Endothelial cell of umbilical vein (primary cell): ENCODE results near the gene CEBPG. TPM values are rescaled to one million over a fixed set of nuclear protein-coding genes. Genes with fewer than 3 reads are reported as not detected.

Experiments used
- BruUV-seq: library from RNA; stranded (reverse); fragments of 400-500 nt; replicated peaks from 2 replicates; lab custom pipeline; 2021; lab: Mats Ljungman, UMichigan
- CTCF ChIA-PET: fragments of 300-600, 350-600 bp; sonication (Branson Sonifier 250); formaldehyde crosslinking; loops from one replicate; lab custom pipeline; 2021; ENCODE audit warnings: antibody characterized with exemption, inconsistent platforms; lab: Charles Lee
- POLR2A ChIA-PET: fragments of 300-600, 350-600 bp; sonication (Branson Sonifier 250); formaldehyde crosslinking; loops from one replicate; lab custom pipeline; 2021; ENCODE audit warnings: antibody characterized with exemption, inconsistent platforms; lab: Charles Lee
- DNase-seq: peaks from one replicate; pipeline ENCODE4 v3.0.0-alpha.2; 2011; ENCODE audit warnings: low read depth, low spot score
- FAIRE-seq: peaks from 2 replicates; lab custom pipeline; 2011; peaks lifted over from hg19 to GRCh38; lab: Jason Lieb, UNC
- H2AFZ ChIP-seq: 2 replicates; pipeline ENCODE4 v1.6.0; 2012; ENCODE audit warnings: low read depth, low read length, control low read depth, inconsistent platforms
- H3K27ac ChIP-seq: 2 replicates; pipeline ENCODE4 v1.5.1; 2011; ENCODE audit warnings: low read depth, mild to moderate bottlenecking, control low read depth, low read length, moderate library complexity; ENCODE audit not compliant: insufficient read depth
- H3K27me3 ChIP-seq, 2 experiments: 2 replicates each; pipeline versions ENCODE4 v1.6.0 to v1.6.1; 2011; ENCODE audit warnings: low read length in 2 of 2, mixed read lengths in 1 of 2; ENCODE audit not compliant: control insufficient read depth in 2 of 2, insufficient read depth in 2 of 2
- H3K36me3 ChIP-seq, 2 experiments: 2 replicates in 1 of 2; 3 replicates in 1 of 2; pipeline ENCODE4 v1.5.1; 2011; ENCODE audit warnings: low read length in 2 of 2, mild to moderate bottlenecking in 1 of 2, moderate library complexity in 1 of 2; ENCODE audit not compliant: control insufficient read depth in 2 of 2, insufficient read depth in 2 of 2; ENCODE audit errors: extremely low read depth in 1 of 2
- H3K4me1 ChIP-seq: 3 replicates; pipeline ENCODE4 v1.5.1; 2011; ENCODE audit warnings: mild to moderate bottlenecking, low read length; ENCODE audit not compliant: control insufficient read depth, insufficient read depth; ENCODE audit errors: extremely low read depth
- H3K4me2 ChIP-seq: 2 replicates; pipeline ENCODE4 v1.6.1; 2011; ENCODE audit warnings: low read length, control low read depth, mixed read lengths; ENCODE audit not compliant: insufficient read depth
- H3K4me3 ChIP-seq, 3 experiments: fragments of 200-600 bp in 1 of 3; sonication (generic), shearing (Covaris generic) in 1 of 3; replicated peaks in 1 of 3; 2 replicates each; pipeline ENCODE4 v1.5.1; 2011 to 2016; ENCODE audit warnings: control low read depth in 3 of 3, low read length in 3 of 3, mild to moderate bottlenecking in 2 of 3, inconsistent platforms in 1 of 3, low read depth in 1 of 3, moderate library complexity in 1 of 3; ENCODE audit not compliant: insufficient read depth in 1 of 3
- H3K79me2 ChIP-seq: 2 replicates; pipeline ENCODE4 v1.6.0; 2012; ENCODE audit warnings: low read length, inconsistent platforms; ENCODE audit not compliant: control insufficient read depth, insufficient read depth
- H3K9ac ChIP-seq: replicated peaks from 2 replicates; pipeline ENCODE3; 2011; ENCODE audit warnings: low read length, control low read depth; ENCODE audit not compliant: insufficient read depth; ENCODE audit errors: extremely low read depth
- H3K9me1 ChIP-seq: replicated peaks from 3 replicates; pipeline ENCODE4 v1.6.0; 2011; ENCODE audit warnings: mild to moderate bottlenecking, low read length; ENCODE audit not compliant: control insufficient read depth, insufficient read depth; ENCODE audit errors: extremely low read depth
- H3K9me3 ChIP-seq: replicated peaks from 2 replicates; pipeline ENCODE4 v1.5.1; 2012; ENCODE audit warnings: low read length, inconsistent platforms; ENCODE audit not compliant: control insufficient read depth, insufficient read depth
- H4K20me1 ChIP-seq: replicated peaks from 2 replicates; pipeline ENCODE3; 2011; ENCODE audit warnings: mild to moderate bottlenecking, low read length; ENCODE audit not compliant: control insufficient read depth, insufficient read depth; ENCODE audit errors: extremely low read depth
- CTCF ChIP-seq, 2 donors: IDR thresholded peaks; 1 replicate in 1 of 2; 2 replicates in 1 of 2; pipeline ENCODE4 v1.5.1; 2011; ENCODE audit warnings: low read length in 2 of 2, mild to moderate bottlenecking in 2 of 2, moderate library complexity in 2 of 2, control low read depth in 1 of 2, inconsistent platforms in 1 of 2, low read depth in 1 of 2; ENCODE audit not compliant: insufficient read depth in 1 of 2; ENCODE audit errors: extremely low read depth in 1 of 2
- EZH2 ChIP-seq: IDR thresholded peaks from 2 replicates; pipeline ENCODE4 v1.6.1; 2012; ENCODE audit warnings: borderline replicate concordance, low read depth, mild to moderate bottlenecking, moderate library complexity, low read length, inconsistent platforms; ENCODE audit not compliant: severe bottlenecking
- FOS ChIP-seq: IDR thresholded peaks from 2 replicates; pipeline ENCODE4 v1.6.1; 2011; ENCODE audit warnings: mild to moderate bottlenecking, low read length, moderate library complexity, borderline replicate concordance; ENCODE audit not compliant: insufficient read depth
- GATA2 ChIP-seq: IDR thresholded peaks from 2 replicates; pipeline ENCODE4 v1.7.0; 2011; ENCODE audit warnings: low read depth, mild to moderate bottlenecking, moderate library complexity, mixed read lengths, low read length; ENCODE audit not compliant: insufficient read length, insufficient read depth
- JUN ChIP-seq: IDR thresholded peaks from 2 replicates; pipeline ENCODE4 v1.6.1; 2011; ENCODE audit warnings: borderline replicate concordance, low read depth; ENCODE audit not compliant: insufficient read length, insufficient read depth
- MAX ChIP-seq: IDR thresholded peaks from 2 replicates; pipeline ENCODE4 v1.6.1; 2011; ENCODE audit not compliant: insufficient read depth, insufficient read length
- MYC ChIP-seq: IDR thresholded peaks from one replicate; pipeline ENCODE4 v1.6.1; 2011; ENCODE audit warnings: mild to moderate bottlenecking, low read depth, low read length
- POLR2A ChIP-seq: IDR thresholded peaks from 2 replicates; pipeline ENCODE4 v1.6.1; 2012; ENCODE audit warnings: low read depth, mild to moderate bottlenecking, control low read depth, low read length
- POLR2AphosphoS5 ChIP-seq: IDR thresholded peaks from 2 replicates; pipeline ENCODE4 v1.6.1; 2012; ENCODE audit warnings: low read depth, mild to moderate bottlenecking, control low read depth, low read length, moderate library complexity; ENCODE audit not compliant: insufficient read depth
- dilution Hi-C: fragments of 300-500 bp; cut with MboI; formaldehyde crosslinking; loops from one replicate; pipeline ENCODE4 v1.15.0; 2019; ENCODE audit warnings: low sequenced_read_pairs; ENCODE audit not compliant: extremely low pct_ligation_motif_present
- intact Hi-C: fragments of 100-400 bp; cut with micrococcal nuclease; formaldehyde crosslinking; loops from one replicate; pipeline ENCODE4 v1.10.0; 2022
- polyA plus RNA-seq, 4 experiments: library from polyadenylated mRNA; depleted of rRNA in 3 of 4; stranded (reverse) in 3 of 4; unstranded in 1 of 4; fragments of >200 nt; gene quantifications; 2 replicates each; pipeline versions ENCODE4 v1.2.1 to v1.2.3, GENCODE V29; 2011 to 2012; ENCODE audit warnings: missing spikeins in 1 of 4
- total RNA-seq: library from RNA; stranded (reverse); gene quantifications from 2 replicates; pipeline ENCODE4 v1.2.3, GENCODE V29; 2021

CEBPG gene
- total and polyA plus RNA-seq, 2 donors (not counting 3 experiments of a cell fraction or from before 2014, with no cell fraction given), result 10.2 to 24.6 TPM

GRCh38 chr19:33349319-33350289, 23.9 kb upstream of the CEBPG start:
- H3K79me2 ChIP-seq, result no peaks in the 10 kb centered on the region

More at GRCh38 chr19:33349319-33350289, 23.9 kb upstream of the CEBPG start:
- POLR2A ChIA-PET, result no interaction called here
- no peak for TF ChIP-seq EZH2
- no peak for TF ChIP-seq CTCF (IDR thresholded peaks at IDR 0.05; ENCODE audit: extremely low read depth in 1 of 2, insufficient read depth in 1 of 2, low read depth in 1 of 2, low read length in 2 of 2)
- no peak for TF ChIP-seq MYC
- TF ChIP-seq GATA2, result no peak
- no peak for TF ChIP-seq JUN
- no peak for TF ChIP-seq POLR2AphosphoS5
- no peak for TF ChIP-seq MAX
- TF ChIP-seq FOS, result no peak
- no peak for TF ChIP-seq POLR2A
- FAIRE-seq (no peak), DNase-seq (no peak)
- CTCF ChIA-PET, result no interaction called here
- Histone ChIP-seq H3K27me3 (peaks cover 0 to 3% of the 10 kb centered on the region in 2 experiments), H2AFZ (no peak overlapping the region), H3K9ac (no peak overlapping the region), H3K36me3 (no peaks in the 10 kb centered on the region), H3K9me1 (no peaks in the 10 kb centered on the region), H4K20me1 (no peaks in the 10 kb centered on the region), H3K27ac (no peak overlapping the region), H3K4me2 (no peak overlapping the region), H3K4me3 (no peak overlapping the region), H3K9me3 (no peaks in the 10 kb centered on the region), H3K4me1 (no peaks in the 10 kb centered on the region)
- intact Hi-C loops, result no loop called here
- dilution Hi-C loops, result no loop called here
- no TSS peak for BruUV-seq
